HG02943 (cell line): ENCODE data around the gene SLC4A9.

Experiments
- ATAC-seq: cut with Tn5 transposase; IDR thresholded peaks from one replicate; pipeline ENCODE4 v1.9.1; 2021; ENCODE audit warnings: mild to moderate bottlenecking, low read depth, moderate library complexity; ENCODE audit not compliant: unreplicated experiment

SLC4A9 gene

GRCh38 chr5:140358738-140359310 is 1.2 kb upstream of the SLC4A9 start:
- ATAC-seq: no peak

GRCh38 chr5:140360681-140361479 is 886 bp downstream of the SLC4A9 start:
- no peak for ATAC-seq

GRCh38 chr5:140361901-140362300 is 1.9 kb downstream of the SLC4A9 start:
- no peak for ATAC-seq

- no peak for ATAC-seq
Measured at GRCh38 chr5:140362311-140362710, 2.3 kb downstream of the SLC4A9 start.

GRCh38 chr5:140362875-140363630 is 3.1 kb downstream of the SLC4A9 start:
- no peak for ATAC-seq

GRCh38 chr5:140363631-140364471 is 3.9 kb downstream of the SLC4A9 start:
- no peak for ATAC-seq

GRCh38 chr5:140364472-140364765 is 4.4 kb downstream of the SLC4A9 start:
- ATAC-seq: no peak

GRCh38 chr5:140365282-140365681 is 5.3 kb downstream of the SLC4A9 start:
- ATAC-seq: no peak

GRCh38 chr5:140365941-140366340 is 5.9 kb downstream of the SLC4A9 start:
- ATAC-seq: no peak

GRCh38 chr5:140366589-140367255 is 6.7 kb downstream of the SLC4A9 start:
- no peak for ATAC-seq

- ATAC-seq: no peak
Measured at GRCh38 chr5:140367256-140368013, 7.4 kb downstream of the SLC4A9 start.

- ATAC-seq: no peak
Measured at GRCh38 chr5:140371356-140372151, 11.6 kb downstream of the SLC4A9 start.

- no peak for ATAC-seq
Measured at GRCh38 chr5:140372971-140373487, 13.0 kb downstream of the SLC4A9 start.

GRCh38 chr5:140381351-140381750 is 21.4 kb downstream of the SLC4A9 start:
- no peak for ATAC-seq

- ATAC-seq: no peak
Measured at GRCh38 chr5:140381972-140382371, 22.0 kb downstream of the SLC4A9 start.

GRCh38 chr5:140382866-140383265 is 22.9 kb downstream of the SLC4A9 start:
- no peak for ATAC-seq

- ATAC-seq: no peak
Measured at GRCh38 chr5:140383300-140383699, 23.3 kb downstream of the SLC4A9 start.

GRCh38 chr5:140388052-140388451 is 28.1 kb downstream of the SLC4A9 start:
- ATAC-seq: no peak

- no peak for ATAC-seq
Measured at GRCh38 chr5:140391312-140391711, 31.3 kb downstream of the SLC4A9 start.
